GM21423 (cell line): ENCODE measurements around the gene DTNBP1.

ENCODE experiments used
- ATAC-seq: cut with Tn5 transposase; IDR thresholded peaks from one replicate; pipeline ENCODE4 v1.9.1; 2021; ENCODE audit warnings: mild to moderate bottlenecking, moderate library complexity; ENCODE audit not compliant: unreplicated experiment

DTNBP1 gene

DNA sequence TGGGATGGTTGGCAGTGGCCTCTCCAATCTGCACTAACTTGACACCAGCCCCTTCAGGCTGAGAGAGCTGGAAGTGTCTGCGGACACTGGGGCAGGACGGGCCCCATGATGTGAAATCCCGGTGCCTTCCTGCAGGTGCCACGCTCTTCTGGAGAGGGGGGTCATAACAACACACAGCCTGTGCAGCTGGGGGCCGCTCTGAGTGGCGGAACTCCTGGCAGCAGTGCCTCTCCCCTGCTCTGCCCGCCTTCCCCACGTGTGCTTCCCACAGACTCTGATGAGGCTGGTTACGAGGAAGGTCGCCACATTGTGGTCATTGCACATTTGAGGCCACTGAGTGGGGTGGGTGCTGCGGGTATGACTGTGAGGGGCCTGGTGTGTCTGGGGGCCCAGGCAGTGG is 145.2 kb downstream of the DTNBP1 start:
- ATAC-seq = no peak

DNA sequence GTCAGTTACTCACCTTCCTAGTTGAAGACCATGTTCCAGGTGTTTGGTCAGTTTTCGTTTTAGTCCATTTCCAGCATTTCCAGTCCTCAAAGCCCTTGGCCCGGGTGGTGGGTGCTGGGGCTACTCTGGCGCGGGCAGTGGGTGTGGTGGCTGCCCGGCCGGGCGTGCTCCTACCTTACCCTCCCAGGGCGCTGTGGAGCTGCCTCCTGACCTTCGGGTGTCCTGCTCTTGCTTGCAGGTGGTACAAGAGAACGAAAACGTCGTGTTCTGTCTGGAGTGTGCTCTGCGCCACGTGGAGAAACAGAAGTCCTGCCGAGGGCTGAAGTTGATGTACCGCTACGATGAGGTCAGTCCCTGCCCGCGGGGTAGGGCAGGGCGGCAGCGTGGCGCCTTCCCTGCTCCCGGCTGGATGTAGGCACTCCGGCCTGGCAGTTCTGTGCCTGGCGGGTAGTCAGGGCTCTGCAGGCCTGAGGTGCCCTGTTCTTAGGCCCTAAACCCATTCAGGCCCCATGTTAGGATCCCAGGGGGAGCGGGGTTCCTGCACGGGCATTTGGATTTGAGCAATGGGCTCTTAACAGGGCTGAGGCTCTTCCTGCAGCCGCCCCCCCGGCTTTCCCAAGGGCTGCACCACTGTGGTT is 145.8 kb downstream of the DTNBP1 start:
- ATAC-seq = no peak

DNA sequence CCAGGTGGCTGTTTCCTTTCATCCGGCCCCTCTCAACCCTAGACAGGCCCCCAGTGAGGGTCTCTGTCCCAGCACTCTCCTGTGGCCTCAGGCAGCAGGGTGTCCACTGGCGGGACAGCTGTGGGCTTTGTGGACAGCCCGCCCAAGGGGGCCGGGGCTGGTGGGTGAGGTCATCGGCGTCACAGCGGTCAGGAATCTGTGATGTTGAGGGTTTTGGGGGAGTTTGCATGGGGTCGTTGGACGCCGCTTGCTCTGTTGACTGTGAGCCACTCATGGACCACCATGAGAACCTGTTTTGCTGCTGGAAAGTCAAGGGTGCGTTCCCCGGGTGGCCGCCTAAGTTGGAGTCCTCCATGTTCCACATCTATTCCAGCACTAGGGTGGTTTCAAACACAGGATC is 146.4 kb downstream of the DTNBP1 start:
- no peak for ATAC-seq

DNA sequence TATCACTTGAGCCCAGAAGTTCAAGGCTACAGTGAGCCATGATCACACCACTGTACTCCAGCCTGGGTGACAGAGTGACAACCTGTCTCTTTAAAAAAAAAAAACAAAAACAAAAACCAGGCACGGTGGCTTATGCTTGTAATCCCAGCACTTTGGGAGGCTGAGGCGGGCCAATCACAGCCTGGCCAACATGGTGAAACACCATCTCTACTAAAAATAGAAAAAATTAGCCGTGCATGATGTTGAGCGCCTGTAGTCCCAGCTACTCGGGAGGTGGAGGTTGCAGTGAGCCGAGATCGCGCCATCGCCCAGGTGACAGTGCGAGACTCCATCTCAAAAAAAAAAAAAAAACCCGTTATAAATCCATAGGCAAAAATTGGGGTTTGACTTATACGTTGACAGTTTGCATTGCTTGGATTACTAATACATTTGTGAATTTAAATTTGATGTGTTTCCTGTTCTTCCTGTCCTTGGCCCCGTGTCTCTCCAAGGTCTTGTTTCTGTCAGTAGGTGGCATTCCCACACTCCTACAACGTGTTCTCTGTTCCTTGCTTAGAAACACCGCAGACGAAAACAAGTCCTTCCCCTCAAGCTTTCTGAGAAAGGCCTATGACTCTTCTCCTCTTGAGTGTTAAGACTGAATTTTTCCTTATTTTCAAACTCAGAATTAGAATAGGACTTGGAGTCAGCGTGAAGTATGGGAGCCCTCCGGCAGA is 147.0 kb downstream of the DTNBP1 start:
- no peak for ATAC-seq

DNA sequence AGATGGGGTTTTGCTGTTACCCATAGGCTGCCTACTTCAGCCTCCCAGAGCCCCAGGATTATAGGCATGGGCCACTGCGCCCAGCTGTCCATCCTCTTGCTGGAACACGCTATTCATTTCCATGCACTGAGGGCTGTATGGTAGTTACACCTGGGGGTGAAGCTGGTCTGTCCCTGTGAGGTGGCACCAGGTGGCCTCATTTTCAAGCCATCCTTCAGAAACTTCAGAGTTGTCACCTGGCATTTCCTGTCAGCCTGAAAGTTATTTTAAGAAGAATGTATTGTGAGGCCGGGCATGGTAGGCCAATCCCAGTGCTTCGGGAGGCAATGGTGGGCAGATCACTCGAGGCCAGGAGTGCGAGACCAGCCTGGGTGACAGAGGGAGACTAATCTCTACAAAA is 147.6 kb downstream of the DTNBP1 start:
- no peak for ATAC-seq

DNA sequence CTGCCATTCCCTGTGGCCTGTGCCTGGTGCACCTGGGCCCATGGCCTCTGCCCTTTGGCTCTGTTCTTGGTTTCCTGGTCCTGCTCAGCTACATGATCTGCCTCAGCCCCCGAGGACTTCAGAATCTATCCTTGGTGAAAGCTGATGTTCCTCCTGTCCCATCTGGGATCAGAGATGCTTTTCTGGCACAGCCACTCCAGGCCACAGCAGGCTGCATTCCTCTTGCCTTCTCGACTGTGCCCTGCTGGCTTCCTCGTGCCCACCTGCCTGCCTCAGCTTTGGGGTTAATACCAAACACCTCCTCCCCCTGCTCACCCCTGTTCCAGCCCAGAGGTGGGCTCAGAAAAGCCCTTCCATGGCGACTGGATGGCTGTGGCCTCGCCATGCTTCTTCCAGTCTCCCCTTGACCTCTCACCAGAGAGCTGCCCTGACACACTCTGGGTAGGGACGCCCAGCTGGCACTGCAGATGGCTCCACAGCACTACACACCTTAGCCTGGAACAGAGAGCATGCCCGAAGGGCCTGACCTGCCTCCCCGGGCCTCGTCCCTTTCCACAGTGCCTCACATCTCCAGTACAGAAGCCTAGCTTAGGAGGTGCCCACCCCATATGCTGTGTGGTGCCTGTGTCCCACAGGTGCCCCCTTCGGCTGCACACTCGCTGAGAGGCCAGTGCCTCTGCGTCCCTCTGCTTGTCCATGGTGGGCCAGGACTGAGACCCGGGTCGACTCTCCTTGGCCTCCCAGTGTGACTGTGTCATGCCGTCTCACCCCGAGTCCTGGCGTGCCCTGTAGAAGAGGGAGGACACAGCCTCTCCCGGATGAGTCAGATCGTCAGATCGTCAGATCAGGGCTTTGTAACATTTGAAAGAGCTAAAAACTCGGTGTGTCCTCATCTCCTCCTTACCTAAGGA is 148.8 kb downstream of the DTNBP1 start:
- no peak for ATAC-seq

DNA sequence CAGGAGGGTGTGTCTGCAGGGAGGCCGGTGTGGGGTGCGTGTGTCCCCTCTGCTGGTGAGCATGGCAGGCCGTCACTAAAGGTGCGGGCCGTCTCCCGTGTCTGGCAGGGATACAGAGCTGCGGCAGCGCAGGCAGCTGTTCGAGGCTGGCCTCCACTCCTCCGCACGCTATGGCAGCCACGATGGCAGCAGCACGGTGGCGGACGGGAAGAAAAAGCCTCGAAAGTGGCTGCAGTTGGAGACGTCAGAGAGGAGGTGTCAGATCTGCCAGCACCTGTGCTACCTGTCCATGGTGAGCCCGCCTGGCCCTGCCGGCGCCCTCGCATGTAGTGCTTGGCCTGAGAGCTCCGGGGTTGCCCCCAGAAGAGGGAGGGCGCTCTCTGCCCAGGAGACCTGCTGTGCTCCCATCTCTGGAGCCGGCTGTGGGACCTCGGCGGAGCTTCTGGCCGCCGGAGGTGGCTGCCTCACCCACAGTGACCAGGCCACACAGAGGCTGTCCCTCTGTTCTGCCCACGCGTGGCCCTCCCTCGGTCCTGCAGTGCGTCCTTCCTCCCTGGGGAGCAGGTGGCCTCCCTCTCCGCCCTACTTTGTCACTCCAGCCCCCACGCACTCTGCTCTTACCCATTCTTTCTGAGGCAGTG is 149.6 kb downstream of the DTNBP1 start:
- no peak for ATAC-seq

DNA sequence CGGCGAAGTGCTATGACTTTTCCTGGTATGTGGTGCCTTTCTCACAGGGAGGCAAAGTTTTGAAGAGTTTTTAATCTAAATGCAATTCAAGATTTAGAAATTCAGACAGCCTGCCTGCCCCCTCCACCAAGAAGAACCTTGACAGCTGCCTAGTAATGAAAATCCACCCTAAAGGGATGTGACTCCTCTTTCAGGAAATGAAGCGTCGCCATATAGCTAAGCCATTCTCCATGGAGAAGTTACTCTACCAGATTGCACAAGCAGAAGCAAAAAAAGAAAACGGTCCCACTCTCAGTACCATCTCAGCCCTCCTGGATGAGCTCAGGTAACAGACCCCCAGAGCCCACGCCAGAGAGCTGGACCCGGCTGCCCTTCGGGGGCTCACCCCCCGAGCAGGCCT is 150.1 kb downstream of the DTNBP1 start:
- ATAC-seq = no peak

DNA sequence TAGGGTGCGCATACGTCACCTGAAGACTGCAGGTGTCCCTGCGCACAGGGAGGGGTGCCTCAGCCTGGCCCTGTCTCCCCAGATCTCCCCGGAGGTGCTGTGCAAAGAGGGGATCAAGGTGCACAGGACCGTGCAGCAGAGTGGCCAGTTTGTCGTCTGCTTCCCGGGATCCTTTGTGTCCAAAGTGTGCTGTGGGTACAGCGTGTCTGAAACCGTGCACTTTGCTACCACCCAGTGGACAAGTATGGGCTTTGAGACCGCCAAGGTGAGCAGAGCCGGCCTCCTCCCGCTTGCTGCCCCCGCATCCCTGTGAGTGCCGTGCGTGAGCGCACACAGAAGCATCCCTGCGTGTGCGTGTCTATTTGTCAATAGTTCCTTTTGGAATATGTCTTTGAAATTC is 150.7 kb downstream of the DTNBP1 start:
- ATAC-seq = no peak

DNA sequence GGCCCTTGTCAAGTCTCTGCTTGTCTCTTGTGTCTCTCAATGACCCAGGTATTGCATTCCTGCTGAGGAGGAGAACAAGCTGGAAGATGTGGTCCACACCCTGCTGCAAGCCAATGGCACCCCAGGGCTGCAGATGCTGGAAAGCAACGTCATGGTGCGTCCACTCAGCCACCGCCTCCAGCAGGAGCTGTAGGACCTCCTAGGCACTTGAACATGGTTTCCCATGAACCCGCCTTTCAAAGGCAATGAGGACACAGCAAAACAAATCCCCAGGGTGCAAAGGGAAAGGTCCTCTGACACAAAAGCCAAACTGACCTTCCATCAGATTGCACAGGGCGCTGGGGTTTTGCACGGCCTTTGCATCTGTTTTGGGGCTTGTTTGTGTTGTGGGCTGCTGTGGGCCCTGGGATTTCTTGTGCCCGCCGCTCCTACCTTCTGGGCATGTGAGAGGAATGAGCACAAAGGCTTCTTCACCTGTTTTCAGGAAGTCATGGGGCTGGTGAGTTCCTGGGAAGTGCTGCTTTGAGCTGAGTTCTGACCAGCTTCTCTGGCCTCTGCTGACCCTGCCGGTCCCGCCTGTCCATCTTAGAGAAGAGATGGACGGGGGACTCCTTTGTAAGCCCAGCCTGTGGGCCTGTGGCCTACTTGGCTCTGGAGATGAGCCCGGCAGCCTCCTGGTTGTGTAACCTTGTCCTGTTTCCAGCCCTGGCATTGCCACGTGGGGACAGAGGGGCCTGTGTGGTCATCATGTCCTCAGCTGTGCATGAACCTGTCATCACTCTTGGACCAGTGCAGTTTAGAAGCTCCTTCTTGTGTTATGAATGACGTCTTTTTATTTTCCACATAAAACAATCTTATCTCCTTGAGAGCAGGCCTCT is 151.3 kb downstream of the DTNBP1 start:
- no peak for ATAC-seq

DNA sequence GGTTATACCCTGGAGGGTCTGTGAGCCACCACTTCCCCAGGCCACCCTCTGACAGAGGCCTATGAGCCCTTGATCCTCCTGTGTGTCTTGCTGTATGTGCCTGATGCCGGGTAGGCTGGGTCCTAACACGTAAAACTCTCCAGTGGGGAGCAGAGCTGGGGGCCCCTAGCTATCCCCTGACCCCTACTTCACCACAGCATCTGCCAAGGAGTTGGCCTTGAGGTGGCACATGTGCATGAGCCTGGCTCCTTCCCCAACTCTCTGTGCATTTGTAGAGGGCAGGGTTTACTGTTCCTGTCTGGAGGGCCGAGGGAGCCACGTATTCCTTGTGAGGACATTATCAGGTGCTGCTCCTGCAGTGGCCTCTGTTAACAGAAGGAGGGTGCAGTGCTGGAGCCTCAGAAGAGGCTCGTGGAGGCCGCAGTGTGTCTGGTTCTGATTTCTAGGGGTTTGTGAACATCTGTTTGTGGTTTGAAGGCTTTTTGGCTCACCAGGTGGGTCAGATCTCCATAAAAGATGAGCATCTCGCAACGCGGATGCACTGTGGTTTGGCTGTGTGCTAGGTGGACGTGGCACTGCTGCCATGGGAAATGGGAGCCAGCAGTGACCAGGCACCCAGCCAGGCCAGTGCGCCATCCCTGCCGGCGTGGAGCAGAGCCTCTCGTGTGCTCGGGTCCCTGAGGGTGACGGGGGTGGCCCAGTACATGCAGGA is 152.1 kb downstream of the DTNBP1 start:
- no peak for ATAC-seq

DNA sequence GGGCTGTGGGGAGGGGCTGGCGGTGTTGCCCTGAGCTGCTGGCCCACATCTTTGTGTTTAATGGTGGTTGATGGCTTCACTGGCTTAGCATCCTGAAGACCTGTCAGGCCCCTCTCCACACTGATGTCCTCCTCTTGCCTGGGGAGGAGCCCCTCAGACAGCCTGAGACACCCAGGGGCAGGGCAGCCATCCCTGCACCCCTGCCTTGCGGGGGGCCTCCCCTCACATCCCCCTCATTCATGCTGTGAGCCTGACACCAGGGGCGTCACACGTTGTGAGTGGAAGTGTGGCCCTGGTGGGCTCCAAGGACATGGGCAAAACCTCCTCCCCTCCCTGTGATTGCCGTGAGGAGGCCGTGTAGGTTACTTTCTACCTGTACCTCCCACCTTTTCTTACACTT is 152.7 kb downstream of the DTNBP1 start:
- ATAC-seq = no peak

DNA sequence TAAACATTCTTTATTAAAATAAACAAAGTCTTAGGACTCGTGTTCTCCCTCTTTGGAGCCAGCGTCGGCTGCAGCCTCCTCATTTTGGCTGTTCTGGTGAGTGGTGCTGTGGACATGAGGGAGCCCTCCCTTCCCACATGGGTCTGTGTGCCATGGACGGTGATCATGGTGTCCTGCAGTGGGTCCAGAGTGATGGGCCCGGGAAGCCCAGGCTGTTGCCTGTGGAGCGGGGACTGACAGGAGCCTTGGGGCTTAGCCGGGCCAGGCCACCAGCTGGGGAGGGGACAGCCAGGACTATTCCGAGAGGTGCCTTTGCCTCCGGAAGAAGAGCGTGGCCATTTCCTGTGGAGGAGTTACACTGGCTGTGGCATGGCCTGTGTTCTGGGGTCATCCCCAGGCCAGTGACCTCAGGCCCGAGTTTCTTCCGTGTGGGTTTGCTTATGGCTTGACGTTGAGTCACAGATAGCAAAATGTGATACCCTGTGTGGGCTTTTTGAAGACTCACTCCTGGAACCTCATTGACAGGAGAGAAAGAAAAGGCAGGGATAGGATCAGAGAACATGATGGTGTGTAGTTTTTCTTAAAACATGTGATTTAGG is 153.4 kb downstream of the DTNBP1 start:
- no peak for ATAC-seq

DNA sequence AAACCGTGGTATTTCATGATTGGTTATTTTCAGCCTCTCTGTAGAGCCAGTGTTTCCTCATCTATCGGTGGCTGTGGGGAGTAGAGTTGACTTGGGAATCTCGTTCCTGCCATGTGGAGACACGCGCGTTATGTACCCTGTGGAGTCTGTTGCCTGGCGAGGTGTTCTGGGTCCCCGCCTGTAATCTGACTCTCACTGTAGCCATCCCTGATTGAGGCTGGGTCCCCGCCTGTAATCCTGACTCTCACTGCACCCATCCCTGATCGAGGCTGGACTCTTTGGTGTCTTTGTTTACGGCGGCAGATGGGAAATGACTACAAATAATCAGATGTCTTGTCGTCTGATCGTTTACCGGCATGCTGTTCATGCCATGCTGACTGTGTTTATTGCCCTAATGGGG is 153.9 kb downstream of the DTNBP1 start:
- ATAC-seq = no peak

DNA sequence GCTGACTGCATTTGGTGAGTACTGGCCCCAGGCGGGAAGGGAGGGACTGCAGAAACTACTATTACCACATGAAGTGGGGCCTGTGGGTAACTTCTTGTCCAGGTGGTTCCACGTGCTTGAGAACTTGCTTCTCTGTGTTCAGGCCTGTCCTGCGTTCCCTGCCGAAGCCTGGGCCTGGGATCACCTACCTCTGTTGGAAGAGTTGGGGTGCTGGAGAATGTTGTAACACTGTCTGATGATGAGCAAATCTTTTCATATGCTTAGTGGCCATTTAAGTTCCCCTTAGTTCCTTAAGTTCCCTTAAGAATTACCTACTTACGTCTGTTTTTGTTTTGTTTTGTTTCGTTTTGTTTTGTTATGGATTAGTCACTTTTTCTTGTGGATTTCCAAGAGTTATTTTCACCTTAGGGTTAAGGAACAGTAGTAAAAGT is 154.4 kb downstream of the DTNBP1 start:
- ATAC-seq = no peak

DNA sequence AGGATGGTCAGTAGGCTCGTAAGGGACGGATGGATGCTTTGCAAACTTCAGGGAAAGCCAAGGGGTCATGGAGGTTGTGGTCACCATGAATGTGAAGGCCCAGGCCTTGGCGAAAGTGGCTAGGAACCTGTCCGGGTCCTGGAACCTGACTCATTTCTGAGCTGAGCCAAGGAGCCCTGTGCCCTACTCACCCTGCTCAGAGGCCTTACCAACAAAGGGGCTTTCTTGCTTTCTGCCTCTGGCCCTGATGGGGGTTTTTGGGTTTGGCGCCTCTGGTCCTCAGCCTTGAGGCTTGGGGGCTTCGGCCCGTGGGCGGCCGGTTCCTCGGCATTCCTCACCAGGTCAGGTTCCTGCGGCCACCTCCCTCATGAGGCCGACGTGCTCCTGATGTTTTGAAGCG is 155.1 kb downstream of the DTNBP1 start:
- ATAC-seq = no peak

DNA sequence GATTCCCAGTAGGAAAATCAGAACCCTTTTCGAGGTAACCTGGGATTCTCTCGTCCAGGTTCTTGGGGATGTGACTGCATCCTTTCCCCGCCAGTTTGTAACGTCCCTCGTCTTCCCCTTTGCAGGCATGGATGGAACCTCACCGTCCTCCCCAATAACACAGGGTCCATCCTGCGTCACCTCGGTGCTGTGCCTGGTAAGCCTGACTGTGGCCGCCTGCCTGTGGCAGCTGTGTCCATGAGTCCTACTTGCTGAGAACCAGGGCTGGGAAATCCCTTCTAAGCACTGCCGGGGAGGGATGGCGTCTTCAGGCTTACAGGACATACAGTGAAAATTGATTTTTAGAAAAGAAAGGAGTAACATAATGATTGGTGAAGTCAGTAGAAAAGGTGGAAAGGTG is 155.6 kb downstream of the DTNBP1 start:
- no peak for ATAC-seq

DNA sequence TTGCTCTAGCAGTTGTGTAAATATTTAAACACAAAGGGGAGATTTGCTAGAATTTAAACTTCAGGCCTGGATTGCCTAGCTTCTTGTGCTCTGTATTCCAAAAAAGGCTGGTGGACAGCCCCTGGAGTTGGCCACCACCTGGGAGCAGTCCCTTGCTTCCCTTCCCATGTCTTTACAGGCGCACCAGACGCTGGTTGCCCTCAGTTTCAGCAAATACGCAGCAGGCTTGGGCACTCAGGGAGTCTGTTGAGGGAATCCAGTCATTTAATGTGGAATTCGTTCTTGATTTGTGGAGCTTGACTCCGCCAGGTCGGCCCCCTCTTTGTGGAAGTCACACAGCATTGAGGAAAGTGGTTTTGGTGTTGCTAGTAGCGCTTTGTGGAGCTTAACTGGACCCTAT is 156.8 kb downstream of the DTNBP1 start:
- no peak for ATAC-seq

DNA sequence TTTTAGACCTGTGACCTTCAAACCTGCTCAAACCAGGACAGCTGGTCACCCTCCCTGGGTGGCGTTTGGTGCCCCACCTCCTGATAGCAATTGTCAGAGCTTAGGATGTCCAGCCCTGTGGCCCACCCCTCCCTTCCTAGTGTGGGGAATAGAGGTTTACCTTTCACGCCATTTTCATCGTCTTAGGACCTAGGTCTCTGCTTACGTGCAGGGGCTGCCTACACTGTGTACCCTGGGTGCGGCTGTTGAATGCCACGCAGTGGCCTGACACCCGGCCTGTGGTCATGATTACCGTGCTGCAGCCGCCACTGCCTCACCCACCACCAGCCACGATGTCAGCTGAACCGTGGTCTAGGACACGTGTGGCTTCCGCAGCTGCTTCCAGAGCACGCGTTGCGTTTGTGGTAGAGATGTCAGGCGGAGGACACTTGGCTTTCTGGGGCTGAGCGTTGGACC is 157.3 kb downstream of the DTNBP1 start:
- no peak for ATAC-seq
